Middle frontal gyrus (tissue), 1 donor: ENCODE data around the gene RAB1B.

Source experiments
- DNase-seq: peaks from one replicate; pipeline ENCODE4 v3.0.0-alpha.2; 2015; ENCODE audit warnings: low spot score; ENCODE audit errors: extremely low spot score

RAB1B gene

DNA sequence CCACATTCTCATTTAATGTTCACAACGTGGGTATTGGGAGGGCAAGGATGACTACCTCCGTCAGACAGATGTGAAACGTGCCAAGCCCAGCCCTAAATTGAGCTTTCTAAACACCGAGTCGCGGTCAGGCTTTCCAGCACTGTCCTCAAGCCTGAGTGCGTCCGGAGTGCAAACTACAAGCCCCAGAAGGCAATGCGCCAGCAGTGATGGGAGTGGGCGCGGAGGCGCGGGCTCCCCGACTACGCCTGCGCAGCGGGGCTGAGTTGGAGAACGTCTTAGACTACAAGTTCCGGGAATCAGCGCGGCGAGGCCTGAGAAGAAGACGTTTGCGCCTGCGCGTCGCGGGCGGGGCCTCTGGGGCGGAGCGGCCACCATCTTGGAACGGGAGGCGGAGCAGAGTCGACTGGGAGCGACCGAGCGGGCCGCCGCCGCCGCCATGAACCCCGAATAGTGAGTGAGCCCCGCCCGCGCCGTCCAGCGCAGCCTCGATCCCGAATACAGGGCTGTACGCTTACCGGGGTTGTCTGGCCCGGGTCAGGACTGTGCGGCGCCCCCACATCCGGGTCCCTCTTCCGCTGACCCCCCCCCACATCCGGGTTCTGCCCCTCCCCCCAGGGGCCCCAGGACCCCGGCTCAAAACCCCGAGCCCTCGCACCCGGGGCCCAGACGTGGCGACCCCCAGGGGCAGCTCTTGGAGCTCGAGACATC lies at the start of gene RAB1B:
Gene RAB1B, plus strand, starts transcription at position 396 of the 708 bp plus-strand sequence. Its CDS starts 41 bp downstream, at position 437.
- peak; percentile 100 for DNase-seq

DNA sequence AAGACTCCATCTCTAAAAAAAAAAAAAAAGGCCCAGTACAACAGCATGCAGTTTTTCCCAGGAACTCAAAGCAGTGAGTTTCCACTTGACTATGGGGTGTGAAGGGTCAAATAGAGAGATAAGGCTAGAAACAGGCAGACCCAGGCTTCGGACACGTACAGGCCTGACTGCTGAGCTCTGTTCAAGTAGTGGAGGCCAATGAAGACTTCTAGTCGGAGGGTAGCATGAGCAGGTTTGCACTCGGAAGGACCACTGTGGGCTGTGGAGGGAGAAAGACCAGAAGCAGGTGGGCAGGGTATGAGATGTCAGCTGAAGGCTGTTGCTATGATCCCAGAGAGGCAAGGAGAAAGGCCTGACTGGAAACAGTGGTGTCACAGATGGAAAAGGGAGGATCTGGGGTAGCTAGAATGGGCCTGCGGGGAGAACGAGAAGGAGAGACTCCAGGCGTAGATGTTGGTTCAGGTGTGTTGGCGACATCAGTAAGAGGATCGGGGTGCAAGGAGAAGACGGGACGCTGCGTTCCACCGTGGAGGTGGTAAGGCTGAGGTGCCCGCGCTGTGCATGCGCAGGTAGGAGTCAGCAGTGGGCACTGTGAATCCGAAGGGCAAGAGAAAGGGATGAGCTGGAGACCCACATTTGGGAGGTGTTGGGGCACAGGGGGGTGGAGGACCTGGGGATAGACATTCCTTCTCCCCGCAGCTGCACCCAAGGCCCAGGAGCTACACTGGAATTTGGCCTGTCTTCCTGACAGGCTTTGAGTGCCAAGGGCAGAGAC lies 49.4 kb upstream of the RAB1B start:
- DNase-seq, result no peak

DNA sequence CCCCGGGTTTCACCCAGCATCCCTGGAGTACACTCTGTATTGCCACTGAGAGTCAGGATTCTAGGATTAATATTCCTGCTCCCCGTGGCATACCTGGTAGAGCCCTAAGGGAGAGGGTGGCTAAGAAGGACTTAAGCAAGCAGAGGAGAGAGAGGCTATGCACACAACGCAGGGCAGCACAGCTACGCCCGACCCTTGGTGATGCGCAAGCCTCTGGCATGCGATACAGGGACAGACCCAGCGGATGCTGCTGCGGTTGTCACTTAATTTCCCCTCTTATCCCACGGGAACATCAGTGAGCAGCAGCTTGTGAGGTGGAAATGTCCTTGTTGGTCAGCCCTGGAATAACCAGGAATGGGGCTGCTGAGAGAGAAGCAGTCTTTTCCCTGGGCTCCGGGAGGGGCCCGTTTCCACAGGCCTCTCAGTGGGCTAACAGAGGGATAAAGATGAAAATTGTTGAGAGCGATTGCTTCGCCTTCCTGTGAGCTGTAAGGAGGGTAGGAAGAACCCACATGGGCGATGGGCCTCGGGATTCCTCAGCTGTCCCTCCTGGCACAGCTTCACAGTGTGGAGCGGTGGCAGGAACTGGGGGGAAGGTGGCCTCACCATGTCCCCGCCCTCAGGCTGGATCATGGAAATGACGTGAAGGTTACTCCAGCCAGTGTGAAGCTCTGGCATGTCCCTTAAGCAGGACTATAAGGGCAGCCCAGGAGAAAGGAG lies 48.4 kb upstream of the RAB1B start:
- no peak for DNase-seq

DNA sequence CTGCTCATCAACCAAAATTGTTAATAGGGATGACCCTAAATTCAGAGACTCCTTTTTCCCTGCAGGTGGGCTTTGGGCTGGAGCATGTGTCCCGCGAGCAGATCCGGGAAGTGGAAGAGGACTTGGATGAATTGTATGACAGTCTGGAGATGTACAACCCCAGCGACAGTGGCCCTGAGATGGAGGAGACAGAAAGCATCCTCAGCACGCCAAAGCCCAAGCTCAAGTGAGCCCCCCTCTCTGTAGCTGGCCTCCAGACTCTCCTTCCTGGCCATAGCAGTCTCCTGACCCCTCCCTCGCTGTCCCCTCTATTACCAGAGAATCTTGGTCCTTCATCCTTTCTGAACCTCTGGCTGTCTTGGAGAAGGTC lies 47.9 kb upstream of the RAB1B start:
- DNase-seq, result no peak

DNA sequence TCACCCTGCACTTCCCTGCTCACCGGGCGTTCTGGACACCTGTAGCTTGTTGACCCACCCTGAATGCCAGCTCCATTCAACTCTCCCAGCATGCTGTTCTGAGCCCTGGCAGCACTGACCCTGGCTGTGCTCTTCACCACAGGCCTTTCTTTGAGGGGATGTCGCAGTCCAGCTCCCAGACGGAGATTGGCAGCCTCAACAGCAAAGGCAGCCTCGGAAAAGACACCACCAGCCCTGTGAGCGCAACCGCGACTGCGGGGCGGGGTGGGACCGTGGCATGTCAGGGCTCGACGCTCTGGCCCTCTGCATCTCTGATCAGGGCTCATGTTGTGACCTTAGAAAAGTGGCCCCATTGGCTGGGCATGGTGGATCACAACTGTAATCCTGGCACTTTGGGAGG lies 47.4 kb upstream of the RAB1B start:
- no peak for DNase-seq

DNA sequence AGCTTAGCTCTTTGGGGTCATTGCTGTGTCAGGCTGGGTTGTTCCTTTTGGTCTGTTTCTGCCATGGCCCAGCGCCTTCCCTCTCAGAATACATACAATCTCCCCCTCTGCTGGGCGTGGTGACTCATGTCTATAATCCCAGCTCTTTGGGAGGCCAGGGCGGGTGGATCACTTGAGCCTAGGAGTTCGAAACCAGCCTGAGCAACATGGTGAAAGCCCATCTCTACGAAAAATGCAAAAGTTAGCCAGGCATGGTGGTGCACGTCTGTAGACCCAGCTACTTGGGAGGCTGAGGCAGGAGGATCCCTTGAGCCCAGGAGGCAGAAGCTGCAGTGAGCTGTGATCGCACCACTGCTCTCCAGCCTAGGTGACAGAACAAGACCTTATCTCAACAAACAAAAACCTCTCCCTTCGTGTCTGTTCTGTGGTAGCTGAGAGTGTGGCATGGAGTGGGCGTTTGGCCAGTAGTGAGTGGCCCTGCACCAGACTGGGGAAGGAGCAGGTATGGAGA lies 46.7 kb upstream of the RAB1B start:
- DNase-seq, result no peak

DNA sequence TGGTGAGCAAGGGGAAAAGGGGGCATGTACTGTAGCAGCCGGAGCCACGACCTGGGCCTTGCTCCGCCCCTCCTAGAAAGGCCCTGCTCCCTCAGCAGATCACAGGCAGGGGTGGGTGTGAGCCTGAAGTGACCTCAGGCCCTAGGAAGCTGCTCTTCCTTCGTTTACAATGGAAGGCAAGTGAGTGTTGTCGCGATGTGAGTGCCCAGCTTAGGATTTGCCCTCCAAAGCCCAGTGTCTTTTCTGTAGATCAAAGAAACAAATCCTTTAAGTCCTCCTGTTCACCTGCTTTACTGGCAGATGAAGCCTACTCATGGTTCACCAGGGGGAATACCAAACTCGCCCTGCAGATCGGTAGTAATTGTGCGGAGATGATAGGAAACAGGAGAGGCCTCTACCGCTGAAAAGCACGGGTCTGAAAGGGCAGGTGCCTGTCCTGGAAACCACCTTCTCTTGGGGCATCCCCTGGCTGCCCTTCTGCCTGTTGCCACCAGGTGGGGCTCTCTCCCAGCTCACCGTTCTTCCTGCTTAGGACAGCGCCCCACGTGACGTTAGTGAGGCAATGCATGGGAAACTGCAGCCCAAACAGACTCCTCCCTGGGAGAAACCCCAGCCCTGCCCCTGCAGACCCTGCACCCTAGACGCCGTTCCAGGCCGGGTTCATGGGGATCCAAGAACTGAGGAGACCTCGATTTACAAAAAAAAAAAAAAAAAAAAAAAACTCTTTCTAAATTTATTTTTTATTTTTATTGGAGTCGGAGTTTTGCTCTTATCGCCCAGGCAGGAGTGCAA lies 45.9 kb upstream of the RAB1B start:
- peak; percentile 80 for DNase-seq

DNA sequence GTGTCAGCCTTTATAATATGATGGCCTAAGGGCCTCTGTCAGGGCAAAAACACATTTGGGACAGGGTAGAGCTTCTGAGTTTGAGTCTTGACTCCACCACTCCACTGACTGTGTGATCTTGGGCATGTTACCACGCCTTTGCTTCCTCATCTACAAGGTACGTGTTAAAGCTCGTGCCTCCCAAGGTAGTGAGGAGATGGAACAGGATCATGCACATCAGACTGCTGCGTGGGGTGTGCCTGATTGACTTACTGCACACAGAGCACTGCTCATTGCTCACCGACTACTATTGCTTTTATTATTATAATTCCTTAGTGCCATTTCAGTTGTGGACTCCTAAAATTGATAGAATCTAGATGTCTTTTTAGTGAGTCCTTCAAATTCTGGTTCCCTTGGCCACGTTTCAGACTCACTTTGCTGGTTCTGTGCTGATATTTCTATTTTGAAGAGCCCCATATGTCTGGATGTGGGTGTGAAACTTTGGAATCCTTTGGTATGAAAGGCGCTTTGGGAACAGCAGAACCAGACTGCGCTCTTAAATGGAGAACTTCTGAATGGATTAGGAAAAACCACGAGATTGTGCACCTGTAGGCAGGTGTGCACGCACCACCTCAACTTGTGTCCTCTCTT lies 44.1 kb upstream of the RAB1B start:
- peak; percentile 46 for DNase-seq

DNA sequence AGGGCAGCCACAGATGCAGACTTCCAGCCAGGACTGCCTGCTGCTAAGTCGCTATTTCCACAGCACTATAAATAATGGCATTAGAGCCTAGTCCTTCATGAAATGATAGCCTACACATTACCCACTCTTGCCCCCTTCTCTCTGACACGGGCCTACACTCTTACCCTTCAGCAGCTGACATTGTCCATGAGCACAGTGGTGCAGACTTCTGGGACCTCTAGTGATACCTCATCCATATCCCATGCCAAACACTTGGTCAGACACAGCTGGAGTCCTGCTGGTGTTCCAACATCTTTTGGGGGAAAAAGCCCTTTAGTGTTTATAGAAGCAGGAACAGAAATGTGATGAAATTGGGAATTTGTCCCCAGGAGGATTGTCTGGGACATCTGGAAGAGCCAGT lies 43.4 kb upstream of the RAB1B start:
- no peak for DNase-seq

DNA sequence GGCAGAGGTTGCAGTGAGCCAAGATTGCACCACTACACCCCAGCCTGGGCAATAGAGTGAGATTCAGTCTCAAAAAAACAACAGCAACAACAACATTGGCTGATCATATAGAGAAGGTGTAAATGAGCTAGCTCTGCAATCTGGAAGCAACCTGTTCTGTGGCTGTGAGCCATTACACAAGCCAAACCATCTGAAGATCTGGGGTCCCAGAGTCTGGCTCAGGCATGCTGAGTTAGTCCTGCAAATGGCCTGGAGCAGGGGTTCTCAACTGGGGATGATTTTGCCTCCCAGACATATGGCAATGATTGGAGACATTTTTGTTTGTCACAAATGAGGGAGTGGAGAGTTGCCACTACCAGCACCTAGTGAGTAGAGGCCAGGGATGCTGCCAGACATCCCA lies 42.3 kb upstream of the RAB1B start:
- DNase-seq, result no peak

DNA sequence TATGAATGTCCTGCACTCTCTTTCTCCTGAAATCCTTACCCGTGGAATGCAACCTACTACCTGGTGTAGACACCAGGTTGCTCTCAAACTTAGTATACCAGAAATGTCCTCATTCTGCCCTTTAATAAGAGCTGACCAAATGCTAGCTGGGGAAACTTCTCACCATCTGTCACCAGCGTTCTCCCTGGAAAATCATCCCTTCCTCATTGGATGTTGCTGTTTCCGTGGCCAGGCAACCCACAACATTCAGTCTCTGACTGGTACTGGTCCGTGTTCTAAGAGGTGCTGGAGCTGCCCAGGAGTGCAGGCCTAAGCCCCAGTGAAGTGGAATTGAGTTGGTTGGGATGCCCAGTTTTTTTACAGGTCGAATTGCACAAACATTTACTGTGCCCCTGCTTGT lies 40.7 kb upstream of the RAB1B start:
- DNase-seq, result no peak

DNA sequence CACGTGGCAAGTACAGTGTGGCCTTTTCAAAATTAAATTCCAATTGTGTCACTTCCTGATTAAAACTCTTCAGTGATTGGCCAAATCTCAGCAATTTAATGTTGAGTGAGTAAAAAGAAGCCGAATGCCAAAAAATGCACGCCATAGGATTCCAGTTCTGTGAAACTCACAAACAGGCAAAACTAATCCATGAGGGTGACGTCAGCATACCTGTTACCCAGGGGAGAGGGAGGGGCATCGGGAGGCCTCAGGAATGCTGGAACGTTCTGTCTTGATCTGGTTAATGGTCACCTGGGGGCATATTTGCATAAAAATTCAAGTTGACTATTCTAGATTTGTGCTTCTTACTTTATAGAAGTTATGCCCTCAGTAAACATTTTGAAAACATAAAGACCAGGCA lies 39.9 kb upstream of the RAB1B start:
- DNase-seq, result no peak

DNA sequence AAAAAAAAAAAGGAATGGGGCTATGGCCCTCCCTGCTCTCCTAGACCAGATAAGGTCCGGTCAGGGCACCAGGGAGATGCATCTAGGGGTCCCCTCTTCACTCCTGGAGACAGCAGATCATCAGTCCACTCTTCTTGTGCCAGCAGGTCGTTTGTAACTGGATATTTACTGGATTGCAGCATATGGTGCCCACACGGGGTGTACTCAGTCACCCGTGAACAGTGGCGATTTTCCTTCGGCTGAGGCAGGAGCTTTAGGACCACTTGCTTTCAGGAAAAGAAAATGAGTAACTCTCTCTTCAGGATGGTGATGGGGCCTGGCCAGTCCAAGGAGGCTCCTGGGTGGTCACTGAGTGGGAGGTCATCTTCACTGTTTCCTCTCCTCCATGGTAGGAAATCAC lies 38.3 kb upstream of the RAB1B start:
- DNase-seq, result no peak

DNA sequence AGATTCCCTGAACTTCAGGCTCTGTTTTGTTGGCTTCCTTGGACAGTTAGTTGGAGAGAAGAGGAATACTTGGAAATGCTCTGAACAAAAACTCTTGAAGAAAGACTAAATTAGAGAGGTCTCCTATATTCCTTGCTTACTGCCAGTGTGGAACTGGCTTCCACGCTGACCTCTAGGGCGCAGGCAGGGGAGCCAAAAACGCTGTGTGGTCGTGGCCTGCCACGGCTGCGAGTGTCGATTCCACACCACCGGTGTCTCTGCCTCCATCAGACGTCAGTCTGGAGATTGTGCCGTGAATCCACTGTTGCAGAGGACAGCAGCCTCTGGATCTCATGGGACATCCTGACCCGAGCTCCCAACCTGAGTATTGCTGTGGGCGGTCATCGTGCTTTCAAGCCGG lies 37.5 kb upstream of the RAB1B start:
- DNase-seq, result no peak

DNA sequence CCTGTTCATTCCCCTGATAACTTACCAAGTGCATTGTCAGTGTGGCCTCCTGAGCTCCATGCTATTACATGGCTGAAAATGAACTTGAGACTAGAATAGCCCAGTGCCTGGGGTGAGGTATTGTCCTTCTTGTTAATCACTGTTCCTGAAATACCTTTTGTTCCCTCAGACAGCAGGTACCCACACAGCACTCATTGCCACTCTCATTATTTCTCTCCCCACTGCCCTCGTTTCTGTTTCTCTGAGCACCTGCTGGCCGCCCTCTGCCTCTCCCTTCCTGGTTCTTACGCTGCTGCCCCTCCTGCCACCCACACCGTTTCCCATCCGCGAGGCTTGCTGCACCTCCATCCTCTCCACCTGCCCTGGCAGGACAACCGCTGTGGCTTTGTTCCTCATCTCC lies 36.9 kb upstream of the RAB1B start:
- DNase-seq, result no peak

DNA sequence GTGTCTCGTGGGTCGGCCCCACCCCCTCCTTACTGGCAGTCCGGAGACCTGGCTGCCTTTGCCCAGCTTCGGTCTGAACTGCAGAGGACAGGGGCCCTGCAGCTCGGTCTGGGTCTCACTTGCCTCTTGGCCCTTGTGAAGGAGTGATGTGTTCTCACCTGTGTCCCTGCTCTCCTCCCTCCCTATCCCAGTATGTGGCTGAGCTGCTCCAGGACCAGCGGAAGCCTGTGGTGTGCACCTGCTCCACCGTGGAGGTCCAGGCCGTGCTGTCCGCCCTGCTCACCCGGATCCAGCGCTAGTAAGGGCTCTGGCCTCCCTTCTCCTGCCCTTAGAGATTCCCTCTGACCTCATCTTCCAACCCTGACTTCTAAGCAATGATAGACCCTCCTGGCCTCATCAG lies 35.7 kb upstream of the RAB1B start:
- no peak for DNase-seq

DNA sequence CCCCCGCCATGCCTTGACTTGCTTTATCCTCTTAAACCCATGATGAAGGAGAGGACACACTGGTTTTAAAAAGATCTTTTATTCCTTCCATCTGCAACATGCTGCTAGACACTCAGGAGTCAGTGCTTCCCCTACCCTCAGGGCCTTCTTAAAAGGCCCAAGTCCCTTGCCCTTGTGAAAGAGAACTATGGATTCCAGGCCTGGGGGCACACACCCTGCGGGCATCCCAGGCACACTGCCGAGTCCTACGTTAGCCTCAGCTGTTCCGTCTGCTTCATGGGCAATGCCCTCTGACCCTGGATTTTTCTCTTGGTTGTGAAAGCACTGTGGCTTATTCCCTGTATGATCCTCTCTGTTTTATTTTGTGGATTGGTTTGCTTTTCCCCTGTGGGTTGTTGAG lies 35.1 kb upstream of the RAB1B start:
- DNase-seq, result no peak

DNA sequence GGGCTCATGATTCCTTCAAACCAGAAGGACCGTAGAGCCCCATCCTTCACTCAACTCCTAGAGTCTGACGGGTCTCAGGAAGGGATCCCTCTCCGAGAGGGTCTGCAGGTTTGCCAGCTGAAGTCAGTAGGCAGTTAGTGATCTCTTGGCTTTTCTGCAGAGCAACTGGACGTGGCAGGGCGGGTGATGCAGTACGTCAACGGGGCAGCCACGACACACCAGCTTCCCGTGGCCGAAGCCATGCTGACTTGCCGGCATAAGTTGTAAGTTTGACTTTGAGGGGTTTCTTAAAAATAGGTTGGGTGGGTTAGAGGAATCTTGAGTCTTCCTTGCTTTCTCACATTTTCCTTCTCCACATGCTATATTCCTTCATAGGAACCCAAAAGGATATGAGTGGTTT lies 33.3 kb upstream of the RAB1B start:
- no peak for DNase-seq

DNA sequence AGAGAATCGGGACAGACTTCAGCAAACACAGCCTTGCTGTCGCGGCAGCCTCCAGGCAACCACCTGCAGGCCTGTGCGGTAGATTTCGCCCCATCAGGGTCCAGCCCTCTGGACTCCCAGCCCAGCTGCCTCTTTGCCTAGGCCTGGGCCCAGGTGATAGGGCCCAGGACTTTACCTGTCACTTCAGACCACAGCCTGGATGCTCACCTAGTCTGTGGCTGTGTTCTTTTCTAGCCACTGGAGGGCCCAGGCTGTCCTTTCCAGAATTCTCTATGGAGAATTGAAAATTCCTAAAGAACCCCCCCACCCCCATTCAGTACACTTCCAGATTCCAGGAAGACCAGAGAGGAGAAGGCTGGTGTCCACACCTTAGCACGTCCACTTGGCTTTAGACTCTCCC lies 30.6 kb upstream of the RAB1B start:
- DNase-seq, result no peak

DNA sequence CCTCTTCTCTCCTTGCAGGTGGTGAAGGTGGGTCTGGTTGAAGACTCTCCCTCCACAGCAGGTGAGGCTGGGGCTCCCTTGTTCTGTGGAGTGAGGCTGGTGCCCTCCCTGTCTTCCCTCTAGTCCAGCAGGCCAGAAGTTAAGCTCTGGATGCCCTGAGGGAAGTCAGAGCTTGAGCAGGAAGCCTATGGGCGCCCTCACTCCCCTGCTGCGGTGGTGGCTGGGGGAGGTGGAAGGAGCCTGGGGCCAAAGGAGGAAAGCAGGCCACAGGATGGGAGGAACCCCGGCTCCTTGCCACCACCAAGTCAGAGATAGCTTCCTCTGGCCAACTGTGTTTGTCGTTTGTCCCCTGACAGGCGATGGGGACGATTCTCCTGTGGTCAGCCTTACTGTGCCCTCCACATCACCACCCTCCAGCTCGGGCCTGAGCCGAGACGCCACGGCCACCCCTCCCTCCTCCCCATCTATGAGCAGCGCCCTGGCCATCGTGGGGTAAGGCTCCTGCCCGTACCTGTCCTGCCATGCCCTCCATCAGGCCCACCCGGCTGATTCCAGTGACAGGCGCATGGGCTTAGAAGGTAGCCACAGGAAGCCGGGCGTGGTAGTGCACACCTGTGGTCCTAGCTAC lies 29.5 kb upstream of the RAB1B start:
- no peak for DNase-seq

DNA sequence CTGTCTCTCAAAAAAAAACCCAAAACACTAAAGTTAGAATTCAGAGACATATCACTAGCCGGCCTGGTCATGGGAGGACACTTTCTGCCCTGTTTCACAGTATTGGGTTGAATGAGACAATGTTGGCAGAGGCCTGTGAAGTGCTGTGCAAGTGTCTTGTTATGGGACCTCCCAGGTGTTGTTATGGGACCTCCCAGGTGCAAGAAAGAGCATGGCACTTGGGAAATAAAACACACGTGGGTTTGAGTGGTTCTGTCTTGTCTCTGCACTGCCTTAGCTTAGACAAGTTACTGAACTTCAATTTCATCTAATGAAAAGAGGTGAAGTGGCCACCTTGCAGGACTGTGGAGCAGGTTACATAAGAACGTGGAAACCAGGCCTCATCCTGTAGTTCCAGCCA lies 28.9 kb upstream of the RAB1B start:
- no peak for DNase-seq
